ENCODE data around the gene TSPAN5.

The TSPAN5 gene

DNA sequence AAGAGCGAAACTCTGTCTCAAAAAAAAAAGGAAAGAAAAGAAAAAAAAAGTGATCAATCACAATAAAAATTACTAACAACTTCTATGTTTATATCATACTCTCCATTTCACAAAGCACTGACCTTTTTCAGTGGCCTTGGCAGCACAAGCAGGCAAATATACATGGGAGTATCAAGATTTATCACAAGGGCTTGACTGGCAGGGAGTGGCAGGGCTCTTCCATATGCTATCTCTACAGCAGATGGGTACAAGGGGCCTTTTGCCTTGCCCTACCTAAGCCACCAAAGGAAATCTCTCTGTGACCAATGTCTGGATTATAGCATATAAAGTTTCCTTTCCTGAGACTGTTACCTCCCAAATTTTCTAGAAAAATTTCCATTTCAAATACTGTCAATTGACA, 24.4 kb downstream of the TSPAN5 start:
- H3K4me3 ChIP-seq (replicated peaks; ENCODE audit: insufficient read depth, low read length) = no peak overlapping the region
- H3K27me3 ChIP-seq (ENCODE audit: insufficient read depth, poor library complexity, severe bottlenecking) = no peaks in the 10 kb centered on the region
- H3K27ac ChIP-seq (replicated peaks) = no peak overlapping the region
- no peak for DNase-seq (ENCODE audit: low read depth in 1 of 2, low spot score in 1 of 2)
- TF ChIP-seq, protein P1, sequence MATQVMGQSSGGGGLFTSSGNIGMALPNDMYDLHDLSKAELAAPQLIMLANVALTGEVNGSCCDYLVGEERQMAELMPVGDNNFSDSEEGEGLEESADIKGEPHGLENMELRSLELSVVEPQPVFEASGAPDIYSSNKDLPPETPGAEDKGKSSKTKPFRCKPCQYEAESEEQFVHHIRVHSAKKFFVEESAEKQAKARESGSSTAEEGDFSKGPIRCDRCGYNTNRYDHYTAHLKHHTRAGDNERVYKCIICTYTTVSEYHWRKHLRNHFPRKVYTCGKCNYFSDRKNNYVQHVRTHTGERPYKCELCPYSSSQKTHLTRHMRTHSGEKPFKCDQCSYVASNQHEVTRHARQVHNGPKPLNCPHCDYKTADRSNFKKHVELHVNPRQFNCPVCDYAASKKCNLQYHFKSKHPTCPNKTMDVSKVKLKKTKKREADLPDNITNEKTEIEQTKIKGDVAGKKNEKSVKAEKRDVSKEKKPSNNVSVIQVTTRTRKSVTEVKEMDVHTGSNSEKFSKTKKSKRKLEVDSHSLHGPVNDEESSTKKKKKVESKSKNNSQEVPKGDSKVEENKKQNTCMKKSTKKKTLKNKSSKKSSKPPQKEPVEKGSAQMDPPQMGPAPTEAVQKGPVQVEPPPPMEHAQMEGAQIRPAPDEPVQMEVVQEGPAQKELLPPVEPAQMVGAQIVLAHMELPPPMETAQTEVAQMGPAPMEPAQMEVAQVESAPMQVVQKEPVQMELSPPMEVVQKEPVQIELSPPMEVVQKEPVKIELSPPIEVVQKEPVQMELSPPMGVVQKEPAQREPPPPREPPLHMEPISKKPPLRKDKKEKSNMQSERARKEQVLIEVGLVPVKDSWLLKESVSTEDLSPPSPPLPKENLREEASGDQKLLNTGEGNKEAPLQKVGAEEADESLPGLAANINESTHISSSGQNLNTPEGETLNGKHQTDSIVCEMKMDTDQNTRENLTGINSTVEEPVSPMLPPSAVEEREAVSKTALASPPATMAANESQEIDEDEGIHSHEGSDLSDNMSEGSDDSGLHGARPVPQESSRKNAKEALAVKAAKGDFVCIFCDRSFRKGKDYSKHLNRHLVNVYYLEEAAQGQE (IDR thresholded peaks at IDR 0.05; ENCODE audit: insufficient replicate concordance, low read depth) = no peak
- no peak for TF ChIP-seq POLR2AphosphoS5 (IDR thresholded peaks at IDR 0.05; ENCODE audit: low read depth)
- TF ChIP-seq SPI1 (IDR thresholded peaks at IDR 0.05; ENCODE audit: borderline replicate concordance, low read depth) = no peak
- TF ChIP-seq CTCF (IDR thresholded peaks at IDR 0.05; ENCODE audit: insufficient read depth, low read length) = no peak
- TF ChIP-seq GABPA (IDR thresholded peaks at IDR 0.05; ENCODE audit: low read depth) = no peak

DNA sequence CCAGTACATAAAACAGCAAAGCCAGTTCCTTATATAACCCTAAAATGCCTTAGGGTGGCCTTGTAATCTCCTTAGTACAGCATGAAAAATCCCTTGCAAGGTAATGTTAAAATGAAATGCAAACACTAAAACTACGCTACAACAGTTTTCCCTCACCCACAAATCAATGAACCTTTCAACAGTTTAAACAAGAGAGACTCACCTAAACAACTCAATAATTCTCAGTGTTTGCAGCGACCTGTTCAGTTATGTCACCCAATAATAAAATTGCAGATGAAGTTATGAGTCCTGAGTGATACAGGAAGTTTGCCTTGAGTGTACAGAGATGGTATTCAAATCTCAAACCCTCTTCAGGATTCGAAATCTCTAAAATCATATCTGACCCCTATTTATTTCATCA, 25.3 kb downstream of the TSPAN5 start:
- no peak for TF ChIP-seq SPI1 (IDR thresholded peaks at IDR 0.05; ENCODE audit: borderline replicate concordance, low read depth)
- TF ChIP-seq, protein P1 (IDR thresholded peaks at IDR 0.05; ENCODE audit: insufficient replicate concordance, low read depth) = no peak
- TF ChIP-seq GABPA (IDR thresholded peaks at IDR 0.05; ENCODE audit: low read depth) = no peak
- TF ChIP-seq CTCF (IDR thresholded peaks at IDR 0.05; ENCODE audit: insufficient read depth, low read length) = no peak
- no peak for TF ChIP-seq POLR2AphosphoS5 (IDR thresholded peaks at IDR 0.05; ENCODE audit: low read depth)
- H3K27ac ChIP-seq (replicated peaks) = no peak overlapping the region
- no peak overlapping the region for H3K4me3 ChIP-seq (replicated peaks; ENCODE audit: insufficient read depth, low read length)
- H3K27me3 ChIP-seq (ENCODE audit: insufficient read depth, poor library complexity, severe bottlenecking) = no peaks in the 10 kb centered on the region
- DNase-seq (ENCODE audit: low read depth in 1 of 2, low spot score in 1 of 2) = no peak

DNA sequence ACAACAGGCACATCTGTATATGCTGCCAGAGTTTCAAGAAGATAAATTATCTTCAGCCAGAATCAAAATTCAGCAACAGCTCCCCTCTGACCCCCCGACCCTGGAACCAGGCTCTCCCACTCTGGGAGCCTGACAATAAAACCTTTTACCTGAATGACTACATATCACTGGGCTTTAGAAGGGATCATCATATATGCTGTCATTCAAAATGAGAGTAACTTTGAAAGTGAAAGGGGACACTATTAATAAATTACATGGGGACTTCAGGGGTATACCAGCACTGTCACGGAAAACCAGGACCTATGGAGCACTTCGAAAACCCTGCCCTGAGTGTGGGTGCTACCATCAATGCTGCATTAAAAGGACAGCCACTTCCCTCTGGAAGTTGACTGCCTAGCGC, 26.2 kb downstream of the TSPAN5 start:
- Histone ChIP-seq H3K27me3 (ENCODE audit: insufficient read depth, poor library complexity, severe bottlenecking) (no peaks in the 10 kb centered on the region), H3K27ac (replicated peaks) (no peak overlapping the region), H3K4me3 (replicated peaks; ENCODE audit: insufficient read depth, low read length) (no peak overlapping the region)
- no peak for DNase-seq (ENCODE audit: low read depth in 1 of 2, low spot score in 1 of 2)
- no peak for TF ChIP-seq CTCF (IDR thresholded peaks at IDR 0.05; ENCODE audit: insufficient read depth, low read length)

DNA sequence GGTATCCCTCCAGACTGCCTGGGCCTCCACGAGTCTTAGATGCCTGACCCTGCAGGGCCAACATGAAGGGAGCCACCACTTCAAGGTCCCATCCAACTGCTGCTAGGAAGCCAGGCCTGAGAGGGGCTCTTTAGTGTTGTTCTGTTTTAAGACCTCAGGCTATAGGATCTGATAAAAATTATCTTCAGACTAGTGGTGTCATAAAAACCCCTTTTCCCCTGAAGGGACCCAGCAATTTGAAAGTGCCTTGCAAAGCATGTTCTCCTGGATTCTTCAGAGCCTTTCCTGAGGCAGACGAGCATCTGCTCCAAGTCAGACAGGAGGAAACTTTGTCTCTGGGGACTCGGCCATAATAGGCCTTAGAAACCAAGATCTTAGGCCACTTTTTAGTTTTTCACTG, 26.9 kb downstream of the TSPAN5 start:
- TF ChIP-seq SPI1 (IDR thresholded peaks at IDR 0.05; ENCODE audit: borderline replicate concordance, low read depth) (no peak), POLR2AphosphoS5 (IDR thresholded peaks at IDR 0.05; ENCODE audit: low read depth) (no peak), CTCF (IDR thresholded peaks at IDR 0.05; ENCODE audit: insufficient read depth, low read length) (no peak), GABPA (IDR thresholded peaks at IDR 0.05; ENCODE audit: low read depth) (no peak)
- TF ChIP-seq, protein P1 (IDR thresholded peaks at IDR 0.05; ENCODE audit: insufficient replicate concordance, low read depth) = no peak
- Histone ChIP-seq H3K27me3 (ENCODE audit: insufficient read depth, poor library complexity, severe bottlenecking) (no peaks in the 10 kb centered on the region), H3K27ac (replicated peaks) (no peak overlapping the region), H3K4me3 (replicated peaks; ENCODE audit: insufficient read depth, low read length) (no peak overlapping the region)
- no peak for DNase-seq (ENCODE audit: low read depth in 1 of 2, low spot score in 1 of 2)

Measured in HL-60 (cell line).